Body of pancreas (tissue), 4 donors: ENCODE data around the gene HOXD12. TPM values are rescaled to one million over a fixed set of nuclear protein-coding genes. Genes with fewer than 3 reads are reported as not detected.

Experiments
- ATAC-seq: fragments of 150-250 bp; one replicate; pipeline ENCODE4 v1.9.1; 2016
- DNase-seq, 4 donors: peaks; one replicate each; pipeline ENCODE4 v3.0.0-alpha.2; 2019
- H3K27ac ChIP-seq, 4 donors: fragments of 200-600 bp; sonication (generic); 1 replicate in 3 of 4; 2 replicates in 1 of 4; pipeline versions ENCODE4 v1.5.1 to v1.6.1; 2016 to 2019; ENCODE audit warnings: mild to moderate bottlenecking in 1 of 4, mixed read lengths in 1 of 4, moderate library complexity in 1 of 4
- H3K27me3 ChIP-seq, 2 donors: fragments of 200-600 bp; sonication (generic); one replicate each; pipeline ENCODE4 v1.6.0; 2016; ENCODE audit warnings: mild to moderate bottlenecking in 1 of 2
- H3K36me3 ChIP-seq, 2 donors: fragments of 200-600 bp; sonication (generic); replicated peaks in 1 of 2; 2 replicates each; pipeline ENCODE4 v1.5.1; 2016; ENCODE audit warnings: low read depth in 2 of 2; ENCODE audit not compliant: insufficient read depth in 1 of 2
- H3K4me1 ChIP-seq: fragments of 200-600 bp; sonication (generic); one replicate; pipeline ENCODE4 v1.6.0; 2016
- H3K4me3 ChIP-seq, 2 donors: fragments of 200-600 bp; sonication (generic); 1 replicate in 1 of 2; 2 replicates in 1 of 2; pipeline ENCODE4 v1.5.1; 2016 to 2019
- H3K9me3 ChIP-seq, 3 donors: fragments of 200-600 bp; sonication (generic); 1 replicate in 2 of 3; 2 replicates in 1 of 3; pipeline ENCODE4 v1.5.1; 2016
- CTCF ChIP-seq, 7 experiments: fragments of 450-650 bp in 4 of 7; fragments of 200-600 bp in 3 of 7; sonication (generic) in 3 of 7; IDR thresholded peaks; one replicate each; pipeline ENCODE4 v1.5.1; 2016 to 2019; ENCODE audit warnings: antibody characterized with exemption in 7 of 7
- POLR2A ChIP-seq, 3 donors: fragments of 450-650 bp; IDR thresholded peaks; one replicate each; pipeline ENCODE4 v1.6.1; 2016; ENCODE audit warnings: antibody characterized with exemption in 3 of 3, mild to moderate bottlenecking in 2 of 3
- WGBS, 2 donors: methylation state at CpG; one replicate each; pipeline ENCODE4 v1.1.5; 2017; 5-methylcytosine and 5-hydroxymethylcytosine counted together
- intact Hi-C: fragments of 100-400 bp; cut with DNase I; formaldehyde crosslinking; loops from one replicate; pipeline ENCODE4 v1.15.1; 2023
- total RNA-seq, 2 donors: library from RNA; depleted of rRNA; stranded (reverse); fragments of >200 nt; gene quantifications; one replicate each; pipeline ENCODE4 v1.1.0, GENCODE V29; 2016

The HOXD12 gene
- total RNA-seq, 2 donors from 2014 or later: not detected

- Histone ChIP-seq H3K36me3 (no peaks in the 10 kb centered on the region), H3K27me3 (peaks cover 0 to 50% of the 10 kb centered on the region in 2 donors), H3K4me1 (peaks cover 26% of the 10 kb centered on the region), H3K4me3 (no peak overlapping the region), H3K27ac (no peak overlapping the region), H3K9me3 (no peaks in the 10 kb centered on the region)
- intact Hi-C loops: no loop called here
- WGBS, 2 donors: 10 to 20% methylated on average over 28 of the region's 28 CpGs
- DNase-seq: no peak
- ATAC-seq: no peak
- TF ChIP-seq CTCF (IDR thresholded peaks at IDR 0.05) (no peak), POLR2A (IDR thresholded peaks at IDR 0.05) (no peak)
Measured at GRCh38 chr2:176138923-176139660, 39.5 kb downstream of the HOXD12 start.

- peak overlapping the region in 2 of 4 donors; percentile 26 to 27 for H3K27ac ChIP-seq
Measured at GRCh38 chr2:176139661-176140512, 40.3 kb downstream of the HOXD12 start.

GRCh38 chr2:176140513-176141317, 41.1 kb downstream of the HOXD12 start:
- TF ChIP-seq CTCF (IDR thresholded peaks at IDR 0.05): peak; percentile 75 to 92 (median 83)
- TF ChIP-seq POLR2A (IDR thresholded peaks at IDR 0.05): no peak
- peak; percentile 79 for ATAC-seq

More at GRCh38 chr2:176139661-176140512, 40.3 kb downstream of the HOXD12 start:
- Histone ChIP-seq H3K4me3 (no peak overlapping the region), H3K4me1 (peaks cover 26% of the 10 kb centered on the region), H3K27me3 (peaks cover 0 to 44% of the 10 kb centered on the region in 2 donors), H3K36me3 (no peaks in the 10 kb centered on the region), H3K9me3 (no peaks in the 10 kb centered on the region)
- TF ChIP-seq POLR2A (IDR thresholded peaks at IDR 0.05) (no peak), CTCF (IDR thresholded peaks at IDR 0.05) (no peak)
- intact Hi-C loops: loop anchor here (5.0 to 10.0 kb wide), 2 partner anchors 317 to 405 kb away; no protein-coding TSS in a partner anchor
- peak; percentile 31 for ATAC-seq
- WGBS, 2 donors: 8 to 15% methylated on average over 41 of the region's 41 CpGs
- DNase-seq: no peak

GRCh38 chr2:176142281-176142680, 42.7 kb downstream of the HOXD12 start:
- no peak for TF ChIP-seq CTCF (IDR thresholded peaks at IDR 0.05)
- no peak for TF ChIP-seq POLR2A (IDR thresholded peaks at IDR 0.05)
- Histone ChIP-seq H3K4me1 (peaks cover 12% of the 10 kb centered on the region), H3K9me3 (no peaks in the 10 kb centered on the region), H3K27me3 (peaks cover 0 to 40% of the 10 kb centered on the region in 2 donors), H3K4me3 (no peak overlapping the region), H3K27ac (no peak overlapping the region), H3K36me3 (no peaks in the 10 kb centered on the region)
- intact Hi-C loops: loop anchor here (5.0 to 10.0 kb wide), 2 partner anchors 315 to 403 kb away; no protein-coding TSS in a partner anchor
- DNase-seq: no peak
- ATAC-seq: no peak
- WGBS, 2 donors: 65 to 96% methylated on average over 2 of the region's 2 CpGs

More at GRCh38 chr2:176140513-176141317, 41.1 kb downstream of the HOXD12 start:
- Histone ChIP-seq H3K27ac (peak overlapping the region in 2 of 4 donors; percentile 26 to 27), H3K4me3 (no peak overlapping the region), H3K4me1 (peaks cover 25% of the 10 kb centered on the region), H3K27me3 (peaks cover 0 to 39% of the 10 kb centered on the region in 2 donors), H3K9me3 (no peaks in the 10 kb centered on the region), H3K36me3 (no peaks in the 10 kb centered on the region)
- intact Hi-C loops: loop anchor here (5.0 to 10.0 kb wide), 2 partner anchors 317 to 404 kb away; no protein-coding TSS in a partner anchor
- DNase-seq: peak; percentile 57 to 69 (median 63)
- 8 to 60% methylated on average over 5 to 48 of the region's 48 CpGs for WGBS, 2 donors
